Measurements from ENCODE around the gene DYNC1LI1.

- TF ChIP-seq CTCF (IDR thresholded peaks at IDR 0.05): no peak
- TF ChIP-seq POLR2A (IDR thresholded peaks at IDR 0.05): no peak
These were observed 48.7 kb upstream of the DYNC1LI1 start for GRCh38 chr3:32619395-32619794.
